ENCODE data around the gene B4GALNT3. TPM values are rescaled to one million over a fixed set of nuclear protein-coding genes. Genes with fewer than 3 reads are reported as not detected.
A peak's percentile ranks its signal among the peaks of the same experiment; 100 is the strongest.

B4GALNT3 gene
- total RNA-seq, 4 donors from 2014 or later = 7.9 to 14.1 (median 9.8) TPM

DNA sequence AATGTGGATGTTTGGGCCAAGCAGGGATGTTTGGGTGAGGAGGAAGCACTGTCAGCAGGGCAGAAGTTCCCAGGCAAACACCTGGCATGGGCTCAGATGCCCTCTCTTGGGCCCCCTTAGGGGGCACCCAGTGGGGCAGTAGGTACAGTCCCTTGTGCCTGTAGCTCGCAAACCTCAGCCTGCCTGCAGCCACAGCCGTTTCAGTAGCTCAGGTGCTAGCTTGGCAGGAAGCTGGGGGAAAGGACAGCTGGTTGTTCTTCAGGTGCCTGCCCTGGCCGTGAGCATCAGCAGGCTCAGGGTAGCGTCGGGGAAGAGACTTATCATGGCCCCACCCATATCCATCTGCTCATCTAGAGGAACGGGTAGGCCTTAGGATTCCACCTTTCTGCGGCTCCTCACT, 67.5 kb downstream of the B4GALNT3 start:
- TF ChIP-seq, protein P1, sequence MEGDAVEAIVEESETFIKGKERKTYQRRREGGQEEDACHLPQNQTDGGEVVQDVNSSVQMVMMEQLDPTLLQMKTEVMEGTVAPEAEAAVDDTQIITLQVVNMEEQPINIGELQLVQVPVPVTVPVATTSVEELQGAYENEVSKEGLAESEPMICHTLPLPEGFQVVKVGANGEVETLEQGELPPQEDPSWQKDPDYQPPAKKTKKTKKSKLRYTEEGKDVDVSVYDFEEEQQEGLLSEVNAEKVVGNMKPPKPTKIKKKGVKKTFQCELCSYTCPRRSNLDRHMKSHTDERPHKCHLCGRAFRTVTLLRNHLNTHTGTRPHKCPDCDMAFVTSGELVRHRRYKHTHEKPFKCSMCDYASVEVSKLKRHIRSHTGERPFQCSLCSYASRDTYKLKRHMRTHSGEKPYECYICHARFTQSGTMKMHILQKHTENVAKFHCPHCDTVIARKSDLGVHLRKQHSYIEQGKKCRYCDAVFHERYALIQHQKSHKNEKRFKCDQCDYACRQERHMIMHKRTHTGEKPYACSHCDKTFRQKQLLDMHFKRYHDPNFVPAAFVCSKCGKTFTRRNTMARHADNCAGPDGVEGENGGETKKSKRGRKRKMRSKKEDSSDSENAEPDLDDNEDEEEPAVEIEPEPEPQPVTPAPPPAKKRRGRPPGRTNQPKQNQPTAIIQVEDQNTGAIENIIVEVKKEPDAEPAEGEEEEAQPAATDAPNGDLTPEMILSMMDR (IDR thresholded peaks at IDR 0.05) = no peak
- TF ChIP-seq EP300 (IDR thresholded peaks at IDR 0.05) (no peak), POLR2A (IDR thresholded peaks at IDR 0.05) (no peak)

DNA sequence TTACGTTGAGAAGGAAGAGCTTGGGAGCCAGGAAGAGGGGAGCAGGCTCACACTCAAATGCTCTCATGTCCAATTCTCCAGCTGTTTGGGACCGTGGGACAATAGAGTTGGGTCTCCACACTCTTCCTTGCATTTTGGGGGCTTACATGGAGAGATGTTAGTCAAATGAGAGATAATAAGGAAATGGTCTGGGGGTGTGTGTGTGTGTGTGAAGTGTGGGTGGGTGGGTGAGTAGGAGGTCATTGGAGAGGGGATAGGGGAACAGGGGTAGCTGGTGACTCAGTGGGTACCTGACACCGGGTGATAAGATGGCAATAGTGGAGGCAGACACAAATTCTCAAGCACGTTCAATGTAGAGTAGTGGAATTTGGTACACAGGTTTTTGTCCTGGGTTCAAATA, 68.0 kb downstream of the B4GALNT3 start:
- TF ChIP-seq EP300 (IDR thresholded peaks at IDR 0.05) (no peak), POLR2A (IDR thresholded peaks at IDR 0.05) (no peak)
- H3K27ac ChIP-seq = no peak overlapping the region
- no peaks in the 10 kb centered on the region for H3K4me1 ChIP-seq
- H3K9me3 ChIP-seq = peaks cover 0 to 8% (median 0%) of the 10 kb centered on the region in 4 donors
- no peak overlapping the region for H3K4me3 ChIP-seq
- DNase-seq (ENCODE audit: low spot score in 2 of 2) = no peak
- no peaks in the 10 kb centered on the region for H3K27me3 ChIP-seq
- no peaks in the 10 kb centered on the region for H3K36me3 ChIP-seq
- 90 to 93% methylated on average over 4 of the region's 4 CpGs for WGBS, 2 donors

More for the DNA sequence above, 67.5 kb downstream of the B4GALNT3 start:
- Histone ChIP-seq H3K9me3 (peaks cover 0 to 5% (median 0%) of the 10 kb centered on the region in 4 donors), H3K27ac (no peak overlapping the region), H3K4me1 (no peaks in the 10 kb centered on the region), H3K4me3 (no peak overlapping the region), H3K36me3 (no peaks in the 10 kb centered on the region), H3K27me3 (no peaks in the 10 kb centered on the region)
- 85% methylated on average over 7 of the region's 7 CpGs; no CpG with 5 or more reads in 1 of the 2 donors for WGBS, 2 donors
- DNase-seq (ENCODE audit: low spot score in 2 of 2) = no peak

DNA sequence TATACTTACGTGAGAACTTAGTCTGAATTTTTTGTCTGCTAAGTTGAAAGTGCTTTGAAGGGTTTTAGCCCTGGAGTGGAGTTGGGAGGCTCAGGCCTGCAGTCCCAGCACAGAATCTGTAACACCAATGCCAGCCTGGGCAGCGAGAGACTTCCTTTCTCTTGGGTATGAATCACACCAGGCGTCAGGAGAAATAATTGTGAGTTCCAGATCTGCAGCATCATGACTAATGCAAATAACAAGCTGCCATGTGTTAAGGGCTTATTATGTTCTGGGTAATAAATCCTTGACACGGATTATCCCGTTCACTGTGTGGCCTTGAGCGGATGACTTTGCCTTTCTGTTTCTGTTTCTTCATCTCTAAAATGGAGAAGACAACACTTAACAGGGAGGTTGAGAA, 70.6 kb downstream of the B4GALNT3 start:
- H3K27ac ChIP-seq = peak overlapping the region in 3 of 4 donors; percentile 34 to 75 (median 34)
- 63 to 71% methylated on average over 6 of the region's 6 CpGs for WGBS, 2 donors
- no peaks in the 10 kb centered on the region for H3K36me3 ChIP-seq
- no peaks in the 10 kb centered on the region for H3K27me3 ChIP-seq
- no peak for DNase-seq (ENCODE audit: low spot score in 2 of 2)
- H3K4me3 ChIP-seq = no peak overlapping the region
- H3K4me1 ChIP-seq = no peaks in the 10 kb centered on the region
- TF ChIP-seq EP300 (IDR thresholded peaks at IDR 0.05) (no peak), POLR2A (IDR thresholded peaks at IDR 0.05) (no peak)
- TF ChIP-seq, protein P1 (IDR thresholded peaks at IDR 0.05) = no peak
- peaks cover 0 to 11% (median 0%) of the 10 kb centered on the region in 4 donors for H3K9me3 ChIP-seq

DNA sequence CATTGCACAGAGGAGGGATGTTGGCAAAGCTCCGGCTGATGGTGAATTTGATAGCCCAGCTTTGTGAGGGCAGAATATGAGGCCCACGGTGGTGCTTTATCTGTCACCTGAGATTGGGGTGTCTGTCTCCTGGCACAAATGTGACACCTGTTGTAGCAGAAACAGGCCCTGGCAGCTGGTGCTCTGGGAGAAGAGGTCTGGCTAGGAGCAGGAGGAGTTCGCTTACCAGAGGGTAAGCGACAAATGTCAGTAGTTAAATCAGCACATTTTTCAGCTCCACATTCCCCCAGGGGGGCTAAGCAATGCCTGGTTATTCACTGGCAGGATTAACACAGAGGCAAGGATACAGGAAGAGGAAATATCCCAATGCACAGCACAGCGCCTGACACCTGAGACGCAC, 71.1 kb downstream of the B4GALNT3 start:
- no peaks in the 10 kb centered on the region for H3K36me3 ChIP-seq
- 74 to 76% methylated on average over 6 of the region's 6 CpGs for WGBS, 2 donors
- H3K27me3 ChIP-seq = no peaks in the 10 kb centered on the region

DNA sequence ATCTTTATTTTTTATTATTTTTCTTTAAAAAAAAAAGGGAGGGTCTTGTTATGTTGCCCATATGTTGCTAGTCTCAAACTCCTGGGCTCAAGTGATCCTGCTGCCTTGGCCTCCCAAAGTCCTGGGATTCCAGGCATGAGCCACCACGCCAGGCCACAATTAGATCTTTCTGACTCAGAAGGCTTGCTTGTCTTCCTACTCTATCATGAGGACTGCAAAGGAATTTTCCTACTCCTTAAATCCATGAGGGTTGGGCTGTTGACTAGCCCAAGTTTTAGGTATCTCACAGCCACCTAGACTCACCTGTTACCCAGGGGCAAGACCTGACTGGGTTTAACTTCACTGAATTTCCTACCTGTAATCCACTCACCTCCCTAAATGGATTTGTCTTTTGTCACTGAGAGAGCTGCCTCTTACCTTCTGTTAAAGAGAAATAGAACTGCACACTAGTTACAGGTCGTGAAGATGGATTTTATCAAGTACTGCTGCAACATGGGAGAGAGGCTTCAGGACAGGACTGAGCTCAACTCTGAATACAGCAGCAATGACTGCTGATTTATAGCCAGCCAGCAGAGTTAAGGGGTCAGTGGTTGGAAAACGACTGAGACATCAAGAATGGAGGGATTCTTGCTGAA, 72.3 kb downstream of the B4GALNT3 start:
- no peaks in the 10 kb centered on the region for H3K27me3 ChIP-seq
- H3K27ac ChIP-seq = no peak overlapping the region
- H3K4me3 ChIP-seq = no peak overlapping the region
- H3K36me3 ChIP-seq = no peaks in the 10 kb centered on the region
- TF ChIP-seq EP300 (IDR thresholded peaks at IDR 0.05) = no peak
- TF ChIP-seq, protein P1 (IDR thresholded peaks at IDR 0.05) = no peak
- TF ChIP-seq POLR2A (IDR thresholded peaks at IDR 0.05) = no peak
- peaks cover 0 to 11% (median 0%) of the 10 kb centered on the region in 4 donors for H3K9me3 ChIP-seq
- no peaks in the 10 kb centered on the region for H3K4me1 ChIP-seq
- DNase-seq (ENCODE audit: low spot score in 2 of 2) = no peak
- 67 to 78% methylated on average over 3 of the region's 3 CpGs for WGBS, 2 donors

More for the DNA sequence above, 71.1 kb downstream of the B4GALNT3 start:
- Histone ChIP-seq H3K9me3 (peaks cover 0 to 11% (median 0%) of the 10 kb centered on the region in 4 donors), H3K4me1 (no peaks in the 10 kb centered on the region), H3K27ac (peak overlapping the region in 3 of 4 donors; percentile 34 to 75 (median 34)), H3K4me3 (no peak overlapping the region)
- TF ChIP-seq EP300 (IDR thresholded peaks at IDR 0.05) = no peak
- no peak for TF ChIP-seq POLR2A (IDR thresholded peaks at IDR 0.05)
- TF ChIP-seq, protein P1 (IDR thresholded peaks at IDR 0.05) = no peak
- DNase-seq (ENCODE audit: low spot score in 2 of 2) = no peak

Measured in tibial nerve (tissue), 4 donors.